DMS 273 treated with DMSO at 0.1 percent for 48 hours (cell line): ENCODE measurements around the gene SCUBE2.

ENCODE experiments used
- DNase-seq: peaks from one replicate; lab custom pipeline; 2025; lab: John Stamatoyannopoulos, UW

Gene SCUBE2

DNA sequence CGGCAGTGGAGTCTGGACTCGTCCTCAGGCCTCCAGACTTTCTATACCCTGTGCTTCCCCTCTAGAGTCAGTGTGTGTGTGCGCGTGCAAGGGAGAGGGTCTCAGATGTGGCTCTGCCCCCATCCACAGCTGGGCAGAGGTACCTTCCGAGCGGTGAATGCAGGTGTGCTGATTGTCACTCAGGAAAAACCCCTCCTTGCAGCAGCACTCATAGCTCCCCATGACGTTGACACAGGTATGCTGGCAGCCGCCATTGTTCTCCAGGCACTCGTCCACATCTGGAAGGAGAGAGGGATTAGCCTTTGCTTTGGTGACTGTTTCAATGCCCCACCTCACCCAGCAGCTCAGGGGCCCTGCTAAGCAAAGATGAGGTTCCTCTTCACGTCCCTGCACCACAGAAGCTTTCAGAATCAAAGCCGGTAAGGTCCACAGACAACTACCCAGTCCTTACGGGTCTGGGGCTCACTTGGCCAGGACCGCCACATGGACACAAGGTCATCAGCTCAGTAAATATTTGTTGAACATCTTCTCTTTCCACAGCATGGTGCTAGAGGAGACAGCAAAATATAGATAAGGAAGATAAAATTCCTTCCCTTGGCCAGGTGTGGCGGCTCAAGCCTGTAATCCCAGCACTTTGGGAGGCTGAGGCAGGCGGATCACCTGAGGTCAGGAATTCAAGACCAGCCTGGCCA lies 16.9 kb downstream of the SCUBE2 start:
- no peak for DNase-seq

DNA sequence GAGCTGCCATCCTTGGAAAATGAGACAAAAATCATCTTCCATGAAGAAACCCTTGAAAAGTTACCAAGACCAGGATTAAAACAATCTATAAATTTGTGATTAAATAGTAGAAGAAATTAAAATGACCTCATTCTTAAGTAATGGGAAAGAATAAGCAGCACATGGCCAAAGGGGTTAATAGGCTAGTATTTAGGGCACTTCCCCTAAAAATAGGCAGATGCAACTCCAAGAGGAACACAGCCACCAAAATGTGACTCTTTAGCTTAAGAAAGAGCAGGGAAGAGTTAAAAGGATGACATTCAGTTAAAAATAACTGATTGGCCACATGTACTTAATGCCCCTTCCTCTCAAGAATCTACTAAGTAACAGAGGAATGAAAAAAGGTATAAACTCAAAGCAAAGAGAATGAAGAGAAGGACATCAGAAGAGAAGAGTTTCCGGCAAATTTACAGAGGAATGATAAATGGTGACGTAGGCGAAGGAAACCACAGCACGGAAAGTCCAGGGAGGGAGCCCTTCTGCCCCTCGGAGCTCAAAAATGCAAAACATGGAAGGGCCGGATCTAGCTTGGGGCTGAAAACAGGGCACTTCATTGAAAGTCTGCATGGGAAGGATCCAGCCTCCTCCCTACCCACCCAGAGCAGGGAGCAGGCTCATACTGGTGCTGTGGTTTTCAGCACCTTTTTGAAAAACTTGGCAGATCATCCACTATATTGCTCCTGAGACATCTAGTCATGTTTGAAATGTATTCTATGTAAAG lies 17.8 kb downstream of the SCUBE2 start:
- DNase-seq, result no peak

GRCh38 chr11:9072626-9073176 lies 18.7 kb downstream of the SCUBE2 start:
- no peak for DNase-seq

DNA sequence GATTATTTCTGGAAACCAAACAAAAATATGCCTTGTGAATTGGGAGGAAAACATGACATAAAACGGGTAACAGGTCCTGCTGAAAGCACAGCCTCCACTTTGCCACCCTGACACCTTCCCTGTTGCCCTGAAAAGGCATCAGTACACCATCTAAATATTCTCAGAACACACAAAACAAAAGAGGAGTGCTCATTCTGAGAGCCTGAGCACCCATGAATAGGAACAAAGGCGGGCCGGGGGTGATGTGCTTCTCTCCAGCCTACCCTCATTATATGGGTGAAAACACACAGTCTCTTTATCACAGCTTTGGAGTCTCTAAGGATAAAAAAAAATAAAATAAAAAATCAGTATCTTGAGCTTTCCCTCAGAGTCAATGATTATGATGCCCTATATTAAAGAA lies 19.7 kb downstream of the SCUBE2 start:
- DNase-seq, result no peak

DNA sequence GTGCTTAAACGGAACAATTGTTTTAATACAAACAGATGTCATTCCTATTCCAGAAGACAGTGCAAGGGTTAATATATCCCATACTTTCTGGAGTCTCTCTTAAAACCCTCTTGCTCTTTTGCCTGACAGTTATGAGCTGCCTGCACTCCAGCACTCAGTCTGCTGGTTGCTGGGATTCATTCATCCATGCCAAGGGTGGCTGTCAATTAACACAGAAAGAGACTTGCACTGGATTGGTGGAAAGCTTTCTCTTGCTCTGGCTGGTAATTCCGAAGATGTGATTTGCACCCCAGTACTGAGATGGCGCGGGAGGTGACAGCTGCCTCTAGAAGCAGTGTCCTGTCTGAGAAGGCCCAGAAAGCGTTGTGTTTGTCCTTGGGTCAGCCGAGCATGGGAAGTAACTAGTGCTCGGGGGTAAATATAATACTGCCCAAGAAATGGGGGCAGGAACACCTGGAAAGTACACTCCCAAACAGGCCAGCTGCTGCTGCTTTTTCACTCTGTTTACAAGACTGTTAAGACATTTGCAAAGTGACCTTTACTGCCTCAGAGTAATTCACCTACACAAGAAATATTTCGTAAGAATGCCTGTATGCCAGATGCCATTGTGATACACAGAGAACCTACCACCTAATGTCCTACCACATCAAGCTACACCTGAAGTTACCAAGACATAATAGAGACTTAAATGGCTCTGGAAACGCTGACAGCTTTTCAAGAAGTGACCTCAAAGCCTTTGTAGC lies 20.5 kb downstream of the SCUBE2 start:
- DNase-seq, result no peak

GRCh38 chr11:9069862-9070470 lies 21.4 kb downstream of the SCUBE2 start:
- DNase-seq, result no peak

DNA sequence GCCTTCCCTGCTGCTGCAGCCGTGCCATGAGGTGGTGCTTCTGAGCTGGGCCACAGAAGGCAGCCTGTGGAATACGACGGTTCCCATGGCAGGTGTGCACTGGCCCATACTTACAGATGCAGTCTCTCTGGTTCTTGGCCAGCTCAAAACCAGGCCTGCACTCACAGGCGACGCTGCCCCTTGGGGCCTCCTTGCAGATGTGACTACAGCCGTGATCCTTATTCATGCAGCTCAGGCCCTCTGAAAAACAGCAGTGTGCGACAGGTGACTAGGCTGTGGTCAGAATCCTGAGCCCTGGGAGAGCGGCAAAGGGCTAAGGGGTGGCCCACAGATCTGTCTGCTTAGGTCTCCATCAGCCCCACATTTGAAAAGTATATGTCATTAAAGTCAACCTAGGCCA lies 22.1 kb downstream of the SCUBE2 start:
- no peak for DNase-seq

- DNase-seq, result no peak
Observed at GRCh38 chr11:9066433-9066925, 24.9 kb downstream of the SCUBE2 start.

DNA sequence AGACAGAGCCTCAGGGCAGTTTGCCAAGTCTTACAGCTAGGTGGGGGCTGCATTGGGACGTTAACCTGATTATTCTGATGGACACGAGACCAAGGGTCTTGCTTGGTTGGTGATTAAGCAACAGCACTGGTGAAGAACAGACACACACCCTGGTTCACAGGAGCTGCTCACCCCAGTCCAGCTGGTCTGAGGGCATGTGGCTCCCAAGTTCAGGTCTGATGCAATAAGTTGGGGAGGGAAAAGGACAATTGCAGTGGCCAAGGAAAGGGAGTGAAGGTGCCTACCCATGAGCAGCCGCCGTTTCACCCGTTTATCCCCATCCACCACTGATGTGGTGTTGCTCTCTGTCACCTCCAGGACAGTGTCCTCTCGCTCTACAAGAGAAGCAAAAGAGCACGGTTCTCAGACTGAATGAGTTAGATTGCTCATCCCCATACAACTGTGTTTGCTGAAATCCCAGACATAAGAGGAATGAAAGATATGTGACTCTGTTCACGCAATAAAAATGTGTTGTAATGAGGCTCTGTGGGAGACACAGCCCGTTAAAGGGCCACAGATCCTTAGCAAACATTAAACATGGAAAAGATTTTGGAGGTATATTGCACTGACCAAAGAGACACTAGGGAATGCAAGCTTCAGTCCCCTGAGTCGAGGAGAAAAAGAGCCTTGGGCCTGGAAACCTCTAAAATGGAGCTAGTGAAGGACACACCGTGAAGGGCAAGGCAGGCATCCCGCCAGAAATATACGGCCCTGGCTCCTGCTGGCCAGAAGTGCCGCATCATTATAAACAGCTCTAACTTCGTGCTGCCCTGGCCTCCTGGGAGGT lies 25.6 kb downstream of the SCUBE2 start:
- no peak for DNase-seq

DNA sequence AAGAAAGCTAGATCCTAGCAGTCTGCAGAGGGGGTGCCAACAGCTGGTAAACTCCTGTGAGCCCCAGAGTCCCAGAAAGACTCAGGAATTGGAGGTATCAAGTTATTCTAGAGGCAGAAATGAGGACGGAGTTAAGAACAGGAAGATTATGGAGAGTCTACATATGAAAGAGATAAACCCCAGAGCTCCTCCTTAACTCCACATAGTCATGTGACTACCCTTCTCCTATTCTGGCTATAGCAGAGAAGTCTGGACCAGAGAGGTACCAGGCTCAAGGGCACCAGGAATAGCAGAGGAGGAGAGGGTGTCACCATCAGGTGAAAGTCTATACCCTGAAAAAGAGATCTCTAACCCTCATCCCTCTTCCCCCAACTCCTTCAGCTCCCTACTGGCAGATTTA lies 29.6 kb downstream of the SCUBE2 start:
- DNase-seq, result no peak

DNA sequence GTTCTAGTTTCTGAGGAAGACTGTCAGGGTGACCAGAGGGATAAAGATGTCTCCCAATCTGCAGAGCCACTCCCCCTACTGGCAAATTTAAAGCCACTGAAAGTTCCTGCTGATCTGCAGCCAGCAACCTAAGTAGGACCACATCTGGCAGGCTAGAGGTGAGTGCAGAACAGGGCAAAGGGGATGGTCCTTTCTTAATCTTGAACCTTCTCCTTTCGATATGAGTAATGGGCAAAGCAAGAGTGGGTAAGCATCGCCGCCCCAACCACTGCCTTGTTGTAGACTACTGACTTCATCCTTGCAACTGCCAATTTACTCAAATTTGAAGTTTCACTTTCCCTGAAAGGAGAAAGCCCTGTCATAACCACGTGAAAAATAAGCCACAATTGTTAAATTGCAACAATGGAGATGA lies 30.7 kb downstream of the SCUBE2 start:
- DNase-seq, result peak; percentile 2

GRCh38 chr11:9059406-9059805 lies 32.0 kb downstream of the SCUBE2 start:
- DNase-seq, result no peak

GRCh38 chr11:9057888-9058287 lies 33.5 kb downstream of the SCUBE2 start:
- no peak for DNase-seq

- no peak for DNase-seq
Observed at GRCh38 chr11:9057007-9057406, 34.4 kb downstream of the SCUBE2 start.

- DNase-seq, result no peak
Observed at GRCh38 chr11:9056467-9056866, 34.9 kb downstream of the SCUBE2 start.

GRCh38 chr11:9053316-9054035 lies 37.9 kb downstream of the SCUBE2 start:
- DNase-seq, result no peak

DNA sequence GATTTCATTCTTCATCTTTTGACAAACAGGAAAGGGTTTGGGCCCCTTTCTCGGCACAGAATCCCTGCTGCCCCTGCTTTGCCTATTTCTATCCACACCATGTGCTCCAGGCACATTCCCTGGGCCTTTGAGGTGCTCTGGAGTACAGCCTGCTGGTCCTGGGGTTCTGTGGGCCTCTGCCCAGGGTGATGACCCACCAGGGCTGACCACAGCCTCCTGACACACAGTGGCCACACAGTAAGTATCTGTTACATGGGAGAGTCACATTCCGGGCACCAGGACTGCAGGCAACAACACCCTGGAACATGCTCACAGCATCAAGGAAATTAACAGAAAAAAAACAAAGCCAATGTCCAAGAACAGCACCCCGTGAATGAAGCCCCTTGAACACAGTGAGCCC lies 39.1 kb downstream of the SCUBE2 start:
- no peak for DNase-seq

- no peak for DNase-seq
Observed at GRCh38 chr11:9049959-9050358, 41.4 kb downstream of the SCUBE2 start.

- DNase-seq, result peak; percentile 47
Observed at GRCh38 chr11:9047964-9048523, 43.4 kb downstream of the SCUBE2 start.

DNA sequence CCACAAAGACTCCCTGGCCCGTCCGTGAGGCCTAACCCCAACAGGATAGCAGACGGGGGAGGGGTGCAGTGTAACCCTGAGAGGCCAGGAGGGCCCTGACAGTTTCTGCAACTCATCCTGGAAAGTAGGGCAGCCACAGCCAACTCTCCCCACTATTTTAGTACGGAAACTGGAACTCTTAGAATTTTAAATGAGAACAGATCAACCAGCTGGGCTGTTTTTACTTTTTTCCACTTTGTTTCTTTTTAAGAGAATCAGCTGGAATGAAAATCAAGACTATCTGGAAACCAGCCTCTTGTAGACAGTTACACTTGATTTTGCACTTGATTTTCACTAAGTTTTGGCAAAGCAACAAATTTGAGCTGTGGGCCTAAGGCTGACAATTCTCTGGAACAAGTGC lies 44.9 kb downstream of the SCUBE2 start:
- no peak for DNase-seq
